GM21529 (cell line): Measurements from ENCODE around the gene RPP40.
"Not testable (repeated sequence)": the region's sequence is repeated elsewhere in the genome, so short reads cannot be mapped to it uniquely, and the experiment has no call there.

Experiments used
- ATAC-seq: cut with Tn5 transposase; IDR thresholded peaks from one replicate; pipeline ENCODE4 v1.9.1; 2021; ENCODE audit not compliant: unreplicated experiment

Gene RPP40, protein sequence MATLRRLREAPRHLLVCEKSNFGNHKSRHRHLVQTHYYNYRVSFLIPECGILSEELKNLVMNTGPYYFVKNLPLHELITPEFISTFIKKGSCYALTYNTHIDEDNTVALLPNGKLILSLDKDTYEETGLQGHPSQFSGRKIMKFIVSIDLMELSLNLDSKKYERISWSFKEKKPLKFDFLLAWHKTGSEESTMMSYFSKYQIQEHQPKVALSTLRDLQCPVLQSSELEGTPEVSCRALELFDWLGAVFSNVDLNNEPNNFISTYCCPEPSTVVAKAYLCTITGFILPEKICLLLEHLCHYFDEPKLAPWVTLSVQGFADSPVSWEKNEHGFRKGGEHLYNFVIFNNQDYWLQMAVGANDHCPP

DNA sequence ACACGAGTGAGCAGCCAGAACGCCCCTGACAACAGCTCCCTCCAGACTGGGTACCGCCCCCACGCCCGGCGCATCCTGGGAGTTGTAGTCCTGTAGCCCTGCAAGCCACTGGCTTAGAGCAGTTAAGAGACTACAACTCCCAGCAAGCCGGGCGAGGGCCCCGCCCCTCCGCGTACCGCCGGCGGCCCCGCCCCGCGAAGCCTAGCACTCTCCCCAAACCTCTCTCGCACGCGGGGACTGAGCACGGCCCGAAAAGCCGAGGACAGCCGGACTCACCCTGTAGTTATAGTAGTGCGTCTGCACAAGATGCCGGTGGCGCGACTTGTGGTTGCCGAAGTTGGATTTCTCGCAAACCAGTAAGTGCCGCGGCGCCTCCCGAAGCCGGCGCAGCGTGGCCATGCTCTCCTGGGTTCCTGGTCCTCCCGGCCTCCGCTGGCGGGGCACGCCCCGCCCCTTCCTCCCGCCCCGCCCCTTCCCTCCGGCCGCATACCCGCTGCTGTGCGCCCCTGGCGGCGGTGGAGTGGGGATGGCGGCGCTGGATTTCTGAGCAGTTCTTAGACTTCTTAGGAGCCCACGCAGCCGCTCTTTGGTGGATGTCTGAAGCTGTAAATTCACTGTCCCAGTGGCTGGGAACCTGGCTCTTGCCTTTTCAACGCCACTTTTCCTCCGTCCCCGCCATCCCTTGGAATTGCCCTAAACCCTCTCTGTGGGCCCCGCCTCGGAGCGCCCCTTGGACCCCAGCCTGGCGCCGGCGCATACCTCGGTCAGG is at the start of gene RPP40:
RPP40 (minus strand) TSS at position 434 of the 769 bp plus-strand sequence; CDS start at position 399, 35 bp downstream.
- peak; percentile 95 for ATAC-seq

DNA sequence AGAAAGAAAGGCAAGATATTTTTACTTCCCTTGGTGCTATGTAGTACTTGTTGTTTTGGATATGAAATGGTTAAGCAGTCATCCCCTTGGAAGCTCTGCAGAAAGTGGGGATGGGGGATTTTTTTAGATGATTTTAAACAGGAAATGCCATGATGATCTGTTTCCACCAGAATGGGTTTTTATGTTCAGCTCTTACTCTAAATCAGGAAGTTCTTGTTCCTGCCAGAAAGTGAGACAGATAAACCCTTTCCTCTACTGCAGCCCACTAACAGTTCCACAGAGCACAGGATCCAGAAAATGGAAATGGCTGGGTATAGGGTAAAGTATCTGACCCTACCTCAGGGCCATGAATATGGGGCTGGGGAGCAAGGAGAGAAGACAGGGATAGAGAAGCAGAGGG is 49.2 kb upstream of the RPP40 start:
- ATAC-seq: no peak

DNA sequence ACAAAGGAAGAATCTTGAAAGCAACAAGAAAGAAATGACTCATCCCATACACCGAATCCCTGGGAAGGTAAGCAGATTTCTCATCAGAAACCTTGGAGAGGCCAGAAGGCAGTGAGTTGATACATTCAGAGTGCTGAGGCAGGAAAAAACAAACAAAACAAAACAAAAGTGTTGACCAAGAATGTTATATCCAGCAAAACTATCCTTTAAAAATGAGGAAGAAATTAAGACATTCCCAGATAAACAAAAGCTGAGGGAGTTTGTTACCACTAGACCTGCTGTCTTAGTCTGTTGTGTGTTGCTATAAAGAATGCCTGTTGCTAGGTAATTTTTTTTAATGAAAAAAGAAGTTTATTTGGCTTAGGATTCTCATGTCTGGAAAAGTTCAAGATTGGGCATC is 47.6 kb upstream of the RPP40 start:
- no peak for ATAC-seq

DNA sequence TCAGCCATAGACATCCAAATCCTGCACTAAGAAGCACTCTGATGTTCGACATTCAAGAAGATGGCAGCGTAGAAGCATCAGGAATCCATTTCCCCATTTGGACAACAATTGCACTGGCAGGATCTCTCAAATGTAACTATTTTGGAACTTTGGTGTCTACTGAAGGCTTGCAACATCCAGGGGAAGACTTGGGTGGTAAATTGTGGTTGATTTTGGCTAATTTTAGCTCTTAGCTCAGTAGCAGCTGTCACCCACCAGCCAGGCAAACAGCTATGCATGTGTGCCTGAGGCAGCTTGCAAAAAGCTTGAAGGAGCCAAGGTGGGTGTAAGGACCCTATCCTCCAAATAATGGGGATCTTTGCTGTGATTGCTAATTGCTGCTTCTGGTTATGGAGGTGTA is 46.2 kb upstream of the RPP40 start:
- ATAC-seq: no peak

DNA sequence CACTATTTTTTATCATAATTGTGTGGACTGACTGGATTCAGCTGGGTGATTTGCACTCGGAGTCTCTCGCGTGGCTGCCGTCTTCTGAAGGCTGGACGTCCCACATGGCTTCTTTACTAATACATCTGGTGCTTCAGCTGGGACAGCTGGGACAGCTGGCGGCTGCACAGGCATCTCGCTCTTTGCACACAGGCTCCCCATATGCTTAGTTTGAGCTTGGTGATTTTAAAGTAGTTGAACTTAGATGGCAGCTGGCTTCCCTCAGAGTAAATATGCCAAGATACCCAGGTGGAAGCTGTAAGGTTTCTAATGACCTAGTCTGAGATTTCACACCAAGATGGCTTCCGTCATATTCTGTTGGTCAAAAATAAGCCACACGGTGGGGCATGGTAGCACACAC is 42.6 kb upstream of the RPP40 start:
- no peak for ATAC-seq

DNA sequence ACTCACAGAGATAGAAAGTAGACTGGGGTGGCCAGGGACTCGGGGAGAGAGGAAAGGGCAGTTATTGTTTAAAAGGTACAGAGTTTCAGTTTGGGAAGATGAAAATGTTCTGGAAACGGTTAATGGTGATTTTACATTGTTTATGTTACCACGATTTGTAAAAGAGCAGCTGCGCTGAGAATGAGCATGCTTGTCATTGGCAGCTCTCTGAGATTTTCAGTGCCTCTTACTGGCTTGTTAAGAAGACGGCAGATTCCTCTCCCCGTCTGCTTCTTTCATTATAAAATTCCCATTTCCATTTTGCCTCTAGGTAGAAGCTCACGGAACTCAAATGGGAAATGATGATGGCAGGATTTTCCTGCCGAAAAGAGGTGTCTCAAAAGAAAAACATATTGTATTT is 41.6 kb upstream of the RPP40 start:
- ATAC-seq: no peak

DNA sequence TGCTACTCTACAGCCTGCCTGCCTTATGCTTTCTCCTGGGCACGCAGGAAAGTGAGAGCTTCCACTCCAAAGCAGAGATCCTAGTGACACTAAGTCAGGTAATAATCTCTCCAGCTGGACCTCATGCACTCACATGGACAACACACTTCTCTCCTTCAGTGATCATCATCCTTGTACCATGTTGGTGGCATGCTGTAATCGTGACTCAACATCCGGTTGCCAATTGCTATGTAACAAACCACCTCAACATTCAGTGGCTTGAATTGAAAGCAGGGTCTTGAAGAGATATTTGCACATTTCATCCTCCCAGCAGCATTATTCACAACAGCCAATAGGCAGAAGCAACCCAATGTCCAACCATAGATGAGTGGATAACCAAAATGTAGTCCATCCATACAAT is 41.0 kb upstream of the RPP40 start:
- ATAC-seq: no peak

DNA sequence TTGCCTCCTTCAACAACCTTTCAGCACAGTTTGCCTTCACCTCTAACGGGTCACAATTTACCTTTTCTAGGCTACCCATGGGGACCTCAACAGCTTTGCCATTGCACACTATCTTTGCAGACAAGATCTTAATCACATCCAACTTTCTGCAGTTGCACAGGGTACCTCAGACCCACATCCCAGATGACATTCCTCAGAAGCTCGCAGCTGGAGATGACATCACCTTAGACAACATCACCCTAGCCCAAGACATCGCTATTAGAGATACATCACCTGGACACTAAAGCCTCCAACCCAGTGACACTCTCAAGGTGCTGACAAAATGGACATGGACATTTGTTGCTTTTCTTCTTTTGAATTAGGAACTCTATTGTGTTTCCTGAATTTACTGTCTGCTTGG is 38.6 kb upstream of the RPP40 start:
- no peak for ATAC-seq

DNA sequence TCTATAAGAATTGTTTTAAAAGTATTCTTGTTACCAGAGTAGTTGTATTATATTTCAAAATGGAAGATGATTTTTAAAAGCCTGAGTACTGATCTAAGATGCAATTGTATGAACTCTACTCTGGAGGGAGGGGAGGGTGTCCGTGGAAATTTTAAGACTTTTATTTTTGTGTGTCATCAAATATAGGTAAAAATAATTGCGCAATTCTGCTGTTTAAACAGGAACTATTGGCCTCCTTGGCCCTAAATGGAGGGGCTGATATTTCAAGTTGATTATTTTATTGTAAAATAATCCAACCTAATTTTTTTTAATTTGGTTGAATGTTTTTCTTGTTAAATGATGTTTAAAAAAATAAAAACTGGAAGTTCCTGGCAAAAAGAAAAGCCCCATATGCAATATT is 38.1 kb upstream of the RPP40 start:
- ATAC-seq: no peak

DNA sequence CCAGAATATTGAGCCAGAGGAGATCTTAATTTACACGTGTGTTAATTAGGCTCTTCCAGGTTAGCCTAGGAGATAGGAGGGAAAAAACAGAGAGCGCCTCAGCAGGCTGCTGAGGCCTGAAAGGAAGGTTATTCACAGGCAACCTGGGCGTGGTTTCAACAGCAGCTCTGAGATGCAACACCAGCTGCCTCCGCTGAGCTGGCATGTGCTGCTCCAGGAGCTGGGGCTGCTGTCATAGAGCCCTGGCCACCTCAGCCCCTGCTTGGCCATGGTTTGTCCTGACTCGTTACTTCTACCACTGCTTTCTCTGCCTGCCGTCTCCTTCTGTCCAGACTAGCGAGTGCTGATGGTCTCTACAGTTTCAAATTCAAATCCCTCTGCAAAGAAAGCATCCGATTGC is 32.4 kb upstream of the RPP40 start:
- ATAC-seq: no peak

DNA sequence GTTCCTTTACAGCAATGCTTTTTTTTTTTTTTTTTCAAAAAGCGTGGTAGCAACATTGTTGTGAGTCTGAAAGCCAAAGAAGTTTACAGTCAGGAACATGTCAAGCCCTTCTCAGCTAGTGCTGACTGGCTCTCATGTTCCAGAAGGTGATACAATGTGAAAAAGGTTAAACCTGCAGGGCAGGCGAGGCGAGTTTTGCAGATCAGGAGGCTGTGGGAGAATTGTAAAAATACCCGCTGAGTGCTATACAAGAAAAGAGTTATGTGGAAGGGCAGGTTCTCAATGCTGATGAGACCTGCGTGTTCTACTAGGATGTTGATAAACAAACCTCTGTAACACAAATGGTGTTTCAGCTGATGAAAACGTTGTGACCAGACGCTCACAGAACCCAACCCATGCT is 30.9 kb upstream of the RPP40 start:
- no peak for ATAC-seq

DNA sequence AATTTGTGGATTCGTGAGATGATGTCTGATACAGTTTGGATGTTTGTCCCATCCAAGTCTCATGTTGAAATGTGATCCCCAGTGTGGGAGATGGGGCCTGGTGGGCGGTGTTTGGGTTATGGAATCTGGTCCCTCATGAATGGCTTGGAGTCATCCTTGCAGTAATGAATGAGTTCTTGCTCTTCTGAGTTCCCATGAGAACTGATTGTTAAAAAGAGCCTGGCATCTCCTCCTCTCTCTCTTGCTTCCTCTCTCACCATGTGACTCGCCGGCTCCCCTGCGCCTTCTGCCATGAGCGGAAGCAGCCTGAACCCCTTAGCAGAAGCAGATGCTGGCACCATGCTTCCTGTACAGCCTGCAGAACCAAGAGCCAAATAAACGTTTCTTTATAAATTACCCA is 30.5 kb upstream of the RPP40 start:
- no peak for ATAC-seq

DNA sequence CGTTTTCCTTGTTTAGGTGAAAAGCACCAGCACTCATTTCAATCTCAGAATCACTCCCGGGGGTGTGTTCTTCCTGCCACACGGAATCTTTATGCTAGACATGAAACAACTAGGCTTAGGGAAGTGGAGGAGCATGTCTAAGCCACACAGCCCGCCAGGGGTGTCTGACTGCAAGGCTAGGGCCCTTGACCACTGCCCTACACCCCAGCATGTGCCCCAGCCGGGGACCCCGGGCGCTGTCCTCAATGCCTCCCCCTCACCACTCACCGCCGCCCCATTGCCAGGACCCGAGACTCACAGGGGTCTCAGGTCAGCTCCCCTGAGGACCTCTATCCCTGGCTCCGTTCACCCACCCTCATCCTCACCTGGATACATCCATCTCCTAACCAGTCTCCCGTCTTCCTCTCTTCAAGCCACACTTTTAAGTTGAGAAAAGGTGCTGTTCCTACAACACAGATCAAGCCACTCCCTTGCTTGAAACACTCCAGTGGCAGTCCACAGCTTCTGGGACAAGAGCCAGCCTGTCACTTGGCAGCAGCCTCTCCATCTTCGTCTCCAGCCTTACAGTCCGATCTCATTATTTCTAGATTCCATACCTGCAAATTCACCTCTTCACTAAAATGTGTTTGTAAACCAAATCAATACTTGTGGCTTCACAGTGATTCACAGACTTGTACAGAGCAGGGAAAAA is 29.5 kb upstream of the RPP40 start:
- ATAC-seq: not testable (repeated sequence)

DNA sequence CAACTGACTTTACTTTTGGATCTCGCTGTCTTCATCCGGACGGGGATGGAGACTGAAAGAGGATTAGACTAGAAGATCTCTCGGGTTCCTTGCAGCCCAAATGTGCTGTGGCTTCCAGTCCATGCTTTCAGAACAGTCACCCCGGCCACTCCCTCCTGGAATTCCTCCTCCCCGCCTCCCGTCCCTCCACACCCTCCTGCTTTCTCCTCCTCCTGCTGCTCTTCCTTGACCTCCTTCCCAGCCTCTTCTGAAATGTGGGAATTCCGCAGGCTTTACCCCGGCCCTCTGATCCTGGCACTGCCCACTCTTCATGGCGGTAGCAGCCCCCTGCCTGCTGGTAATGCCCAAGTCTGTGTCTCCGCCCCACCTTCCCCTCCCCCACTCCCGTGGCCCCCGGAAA is 28.9 kb upstream of the RPP40 start:
- not testable (repeated sequence) for ATAC-seq

DNA sequence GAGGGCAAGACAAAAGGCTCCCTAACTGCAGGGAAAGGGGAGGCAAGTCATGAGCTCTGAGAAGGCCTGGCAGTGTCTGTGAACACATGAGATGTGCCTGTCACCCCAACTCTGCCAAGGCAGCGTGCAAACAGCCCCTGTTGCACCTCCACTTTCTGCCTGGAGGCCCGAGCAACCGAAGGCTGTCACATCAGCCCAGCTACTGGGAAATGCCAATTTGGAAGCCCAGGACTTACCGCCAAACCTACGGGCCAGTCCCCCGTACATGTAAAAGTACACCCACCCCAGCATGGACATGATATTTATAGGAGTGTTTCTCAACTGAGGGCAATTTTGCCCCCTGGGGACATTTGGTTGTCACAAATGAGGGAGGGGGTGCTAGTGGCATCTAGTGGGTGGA is 27.3 kb upstream of the RPP40 start:
- no peak for ATAC-seq

DNA sequence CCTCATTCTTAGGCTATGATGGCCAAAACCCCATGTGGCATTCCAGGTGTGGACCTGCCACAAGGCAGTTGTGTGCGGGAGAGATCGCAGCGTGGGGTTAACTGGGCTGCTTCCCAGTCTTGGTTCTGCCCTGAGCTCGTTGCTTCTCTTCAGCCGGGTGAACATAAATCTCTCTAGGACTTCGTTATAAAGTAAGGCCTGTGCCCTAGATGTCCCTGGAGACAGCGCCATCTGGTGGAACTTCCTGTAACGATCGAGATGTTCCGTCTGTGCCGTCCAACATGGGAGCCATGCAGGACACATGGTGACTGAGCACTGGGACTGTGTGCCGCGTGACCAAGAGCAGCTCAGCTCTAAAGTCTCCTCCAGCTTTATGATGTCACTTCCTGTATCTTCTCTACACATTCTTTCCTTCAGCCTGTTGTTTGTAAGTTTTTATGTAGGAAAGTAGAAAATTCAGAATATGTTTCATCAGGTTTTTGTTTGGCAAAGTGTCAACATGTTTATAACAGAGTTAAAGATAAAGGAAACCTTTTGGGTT is 26.8 kb upstream of the RPP40 start:
- peak; percentile 86 for ATAC-seq

DNA sequence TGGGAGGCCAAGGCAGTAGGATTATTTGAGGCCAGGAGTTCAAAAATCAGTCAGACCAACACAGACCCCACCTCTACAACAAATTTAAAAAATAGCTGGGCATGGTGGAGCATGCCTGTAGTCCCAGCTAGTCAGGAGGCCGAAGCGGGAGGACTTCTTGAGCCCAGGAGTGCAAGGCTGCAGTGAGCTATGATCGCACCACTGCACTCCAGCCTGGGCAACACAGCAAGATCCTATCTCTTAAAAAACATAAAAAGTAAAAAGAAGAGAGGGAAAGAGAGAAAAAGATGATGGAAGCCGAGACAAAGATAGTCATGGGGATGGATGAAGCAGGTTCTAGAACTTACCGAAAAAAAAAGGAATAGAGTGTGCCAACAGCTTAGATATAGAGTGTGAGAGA is 25.8 kb upstream of the RPP40 start:
- no peak for ATAC-seq

DNA sequence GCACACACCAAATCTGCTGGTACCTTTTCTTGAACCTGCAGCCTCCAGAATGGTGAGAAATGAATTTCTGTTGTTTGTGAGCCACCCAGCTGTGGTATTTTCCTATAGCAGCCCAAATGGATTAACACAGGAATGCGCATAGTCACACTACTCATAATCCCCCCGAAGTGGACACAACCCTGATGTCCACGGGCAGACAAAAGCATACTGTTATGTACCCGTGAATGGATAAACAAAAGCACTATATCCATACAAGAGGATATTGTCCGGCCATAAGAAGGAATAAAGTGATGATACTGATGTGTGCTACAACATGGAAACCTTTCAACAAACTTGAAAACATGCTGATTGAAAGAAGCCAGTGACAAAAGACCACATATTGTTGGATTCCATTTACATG is 25.1 kb upstream of the RPP40 start:
- no peak for ATAC-seq

DNA sequence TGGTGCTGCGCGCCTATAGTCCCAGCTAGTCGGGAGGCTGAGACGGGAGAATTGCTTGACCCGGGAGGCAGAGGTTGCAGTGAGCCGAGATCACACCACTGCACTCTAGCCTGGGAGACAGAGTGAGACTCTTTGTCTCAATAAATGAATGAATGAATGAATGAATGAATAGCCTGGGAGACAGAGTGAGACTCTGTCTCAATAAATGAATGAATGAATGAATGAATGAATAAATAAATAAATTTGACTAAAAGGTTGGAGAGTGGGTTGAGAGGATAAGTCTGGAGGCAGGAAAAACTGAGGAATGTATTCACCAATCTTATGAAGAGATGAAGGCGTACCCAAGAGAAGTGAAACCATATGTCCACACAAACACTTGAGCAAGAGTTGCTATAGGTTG is 24.5 kb upstream of the RPP40 start:
- ATAC-seq: no peak

DNA sequence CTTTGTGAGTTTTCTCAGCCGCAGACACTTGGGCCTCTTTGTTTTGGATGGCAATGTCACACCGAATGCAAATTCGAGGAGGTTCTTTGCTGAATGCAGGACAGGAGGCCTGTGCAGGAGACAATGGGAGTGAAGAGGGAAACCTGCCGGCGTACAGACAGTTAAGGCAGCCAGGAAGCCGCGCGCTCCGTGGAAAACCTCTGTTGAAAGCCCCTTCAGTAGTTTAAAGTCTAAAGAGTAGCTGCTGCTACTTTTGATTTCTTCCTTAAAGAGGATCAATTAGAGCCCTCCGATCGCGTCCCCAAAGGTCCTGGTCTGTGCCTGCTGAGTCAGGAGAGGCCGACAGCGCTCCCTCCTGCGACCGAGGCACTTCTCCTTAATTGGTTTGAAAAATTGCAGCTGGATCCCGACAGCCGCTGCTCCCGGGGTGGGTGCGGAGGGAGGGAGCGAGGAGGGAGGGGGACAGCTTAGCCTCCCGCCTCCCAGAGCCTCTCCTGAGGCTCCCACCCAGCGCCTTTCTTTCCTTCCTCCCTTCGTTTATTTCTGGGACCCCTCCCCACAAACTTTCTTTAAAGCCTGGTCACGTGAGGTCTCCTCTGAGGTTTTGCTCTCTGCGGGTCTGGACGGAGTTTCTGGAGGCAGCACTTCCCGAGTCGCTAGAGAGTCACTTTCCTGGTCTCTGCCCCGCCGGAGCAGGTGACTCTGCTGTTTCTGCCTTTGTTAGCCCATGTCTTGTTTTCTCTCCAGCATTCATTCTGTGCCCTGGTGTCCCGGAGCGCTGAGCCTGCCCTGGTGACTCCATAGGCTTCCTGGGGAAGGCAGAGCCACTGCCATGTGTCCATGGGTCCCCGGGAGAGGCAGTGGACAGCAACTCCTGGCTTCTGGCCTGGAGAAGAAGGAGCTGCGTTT is 22.3 kb upstream of the RPP40 start:
- ATAC-seq: no peak

DNA sequence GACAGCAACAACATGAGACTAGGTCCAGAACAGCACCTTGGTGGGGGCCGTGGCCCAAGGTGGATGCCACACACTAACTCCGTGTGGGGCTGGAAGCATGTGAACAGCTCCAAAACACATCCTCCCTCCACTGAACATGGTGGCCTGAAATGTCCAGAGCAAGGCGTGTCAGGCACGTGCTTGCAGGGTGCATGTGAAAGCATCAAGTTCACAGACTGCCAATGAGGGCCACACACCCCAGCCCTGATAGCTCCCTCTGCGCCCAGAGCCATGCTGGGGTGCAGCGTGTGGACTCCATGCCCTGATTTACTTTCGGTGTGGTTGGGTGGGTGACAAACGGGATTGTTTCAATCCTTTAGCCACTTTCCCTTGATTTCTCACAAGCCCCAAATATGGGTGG is 20.1 kb upstream of the RPP40 start:
- ATAC-seq: no peak
